Sigmoid colon (tissue), 3 donors: ENCODE results near the gene DENND6B.

Experiments
- CTCF ChIP-seq, 4 experiments: fragments of 450-650 bp in 3 of 4; fragments of 200-600 bp in 1 of 4; IDR thresholded peaks; one replicate each; pipeline ENCODE4 v1.5.1; 2016 to 2019; ENCODE audit warnings: antibody characterized with exemption in 4 of 4, mild to moderate bottlenecking in 3 of 4, moderate library complexity in 2 of 4
- POLR2A ChIP-seq, 2 donors: fragments of 450-650 bp; IDR thresholded peaks; one replicate each; pipeline ENCODE4 v1.6.1; 2016; ENCODE audit warnings: antibody characterized with exemption in 2 of 2, mild to moderate bottlenecking in 2 of 2, moderate library complexity in 2 of 2

- TF ChIP-seq CTCF (IDR thresholded peaks at IDR 0.05) (no peak), POLR2A (IDR thresholded peaks at IDR 0.05) (no peak)
These were observed 2.4 kb upstream of the DENND6B start for GRCh38 chr22:50329236-50329635.
